ENCODE data around the gene PRPF6.
A peak's percentile ranks its signal among the peaks of the same experiment; 100 is the strongest.

The PRPF6 gene

GRCh38 chr20:63980806-63981728 is at the start of gene PRPF6:
TSS of gene PRPF6 (plus strand) at chr20:63981132. CDS start at chr20:63981246, 114 bp downstream.
- DNase-seq (ENCODE audit: low read depth): peak; percentile 66

DNA sequence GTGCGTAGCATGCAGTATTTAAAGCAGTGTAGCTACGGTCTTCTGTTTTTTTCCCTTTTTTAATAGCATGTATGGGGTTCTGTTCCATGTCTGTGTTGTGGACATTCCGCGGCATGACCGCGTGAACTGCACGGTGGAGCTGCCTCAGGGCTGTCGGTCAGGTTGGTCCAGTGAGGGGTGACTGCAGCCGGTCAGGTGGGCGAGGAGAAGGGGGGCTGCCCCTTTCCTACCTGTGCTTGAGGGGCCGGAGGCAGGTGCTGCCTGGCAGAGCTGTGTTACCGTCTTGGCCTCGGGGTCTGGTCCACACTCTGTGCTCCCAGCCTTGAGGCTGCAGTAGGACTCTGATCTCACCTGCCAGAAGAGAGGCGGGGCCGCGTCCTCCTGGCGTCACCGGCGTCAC is 49.2 kb upstream of the PRPF6 start:
- DNase-seq (ENCODE audit: low read depth): no peak

DNA sequence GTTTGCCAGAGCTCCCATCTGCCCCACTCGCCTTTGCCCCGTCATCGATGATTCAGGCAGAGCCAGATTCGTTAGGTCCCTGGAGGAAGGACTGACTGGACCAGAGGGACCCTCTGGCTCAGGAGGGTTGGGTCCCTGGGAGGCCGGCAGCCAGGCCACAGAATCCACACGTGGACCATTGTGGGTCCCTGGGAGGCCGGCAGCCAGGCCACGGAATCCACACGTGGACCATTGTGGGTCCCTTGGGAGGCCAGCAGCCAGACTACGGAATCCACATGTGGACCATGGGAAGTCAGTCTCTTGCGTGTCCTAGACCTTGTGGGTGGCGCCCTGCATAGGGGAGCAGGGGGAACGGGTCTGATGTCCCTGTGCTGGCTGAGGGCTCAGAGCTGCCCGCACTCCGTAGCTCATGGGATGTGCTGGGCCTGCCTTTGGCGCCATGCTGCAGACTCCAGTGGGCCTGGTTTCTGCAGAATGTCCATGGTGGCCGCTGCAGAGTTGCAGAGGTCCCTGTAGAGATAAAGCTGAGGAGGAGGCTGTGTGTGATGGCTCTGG is 48.2 kb upstream of the PRPF6 start:
- DNase-seq (ENCODE audit: low read depth): no peak

DNA sequence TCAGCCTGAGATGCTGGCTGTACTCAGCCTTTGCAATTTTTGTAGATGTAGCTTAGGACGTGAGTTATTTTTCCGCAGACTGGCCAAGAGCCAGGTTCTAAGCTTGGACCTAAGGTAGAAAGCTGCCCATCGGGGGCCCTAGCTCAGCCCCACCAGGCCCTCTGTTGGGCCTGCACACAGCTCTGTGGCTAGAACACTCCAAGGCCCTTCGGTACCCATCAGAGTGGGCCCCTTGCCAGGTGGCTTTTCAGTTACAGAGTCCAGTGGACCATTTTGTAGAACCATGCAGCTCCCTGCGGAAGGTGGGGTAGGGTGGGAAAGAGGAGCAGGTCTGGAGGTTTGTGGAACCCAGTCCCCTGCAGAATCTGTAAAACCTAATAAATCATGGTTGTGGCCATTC is 47.3 kb upstream of the PRPF6 start:
- no peak for DNase-seq (ENCODE audit: low read depth)

DNA sequence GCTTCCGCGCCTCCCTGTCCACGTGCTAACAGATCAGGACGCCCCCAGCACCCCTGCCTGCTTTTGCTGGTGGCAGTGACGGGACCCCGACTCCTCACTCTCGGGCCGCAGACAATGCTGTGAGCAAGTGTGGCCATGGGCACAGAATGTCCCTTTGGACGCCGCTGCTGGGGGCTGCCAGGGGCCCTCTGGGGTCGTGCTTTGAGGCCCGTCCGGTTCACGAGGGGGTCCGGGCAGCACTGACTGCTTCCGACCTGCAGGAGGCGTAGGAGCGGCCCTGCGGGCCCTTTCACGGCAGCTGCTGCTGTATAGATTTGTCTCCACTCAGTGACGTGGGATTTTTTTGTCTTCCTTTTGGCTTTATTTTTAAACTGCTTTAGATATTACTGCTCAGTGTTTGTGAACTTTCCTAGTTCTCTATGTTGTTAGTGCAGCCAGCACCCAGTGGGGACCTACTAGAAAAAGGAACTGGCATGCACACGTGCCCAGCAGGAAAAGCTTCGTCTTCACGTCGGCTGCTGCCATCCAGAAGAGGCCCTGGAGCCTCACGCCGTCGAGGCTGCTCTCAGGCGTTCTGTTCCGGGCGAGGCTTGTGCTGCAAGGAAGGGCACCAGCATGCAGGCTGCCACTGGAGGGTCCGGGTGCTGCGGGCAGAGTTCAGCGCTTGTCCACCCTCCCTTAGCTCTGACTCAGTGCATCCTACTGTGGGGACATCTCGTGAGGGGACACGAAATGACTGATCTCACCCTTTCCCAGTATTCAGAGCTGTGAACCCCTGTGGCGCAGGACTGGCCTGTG is 46.5 kb upstream of the PRPF6 start:
- no peak for DNase-seq (ENCODE audit: low read depth)

DNA sequence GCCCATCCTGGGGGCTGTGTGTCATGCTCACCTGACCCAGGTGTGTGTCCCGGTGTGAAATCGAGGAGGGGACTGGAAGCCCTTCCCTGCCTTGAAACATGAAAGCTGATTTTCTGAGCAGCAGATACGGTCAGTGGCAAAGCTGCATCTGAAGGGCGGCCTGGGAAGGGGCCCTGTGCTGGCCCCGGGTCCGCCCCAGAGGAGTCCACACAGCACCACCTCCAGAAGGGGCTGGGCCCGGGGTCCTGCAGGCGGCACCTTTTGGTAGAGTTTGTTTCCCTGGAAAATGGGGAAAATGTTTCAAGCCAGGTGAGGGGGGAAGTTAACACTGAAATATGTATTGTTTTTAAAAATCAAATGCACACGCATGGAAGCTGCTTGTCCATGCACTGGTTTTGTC is 45.5 kb upstream of the PRPF6 start:
- no peak for DNase-seq (ENCODE audit: low read depth)

GRCh38 chr20:63937596-63937995 is 43.3 kb upstream of the PRPF6 start:
- no peak for DNase-seq (ENCODE audit: low read depth)

DNA sequence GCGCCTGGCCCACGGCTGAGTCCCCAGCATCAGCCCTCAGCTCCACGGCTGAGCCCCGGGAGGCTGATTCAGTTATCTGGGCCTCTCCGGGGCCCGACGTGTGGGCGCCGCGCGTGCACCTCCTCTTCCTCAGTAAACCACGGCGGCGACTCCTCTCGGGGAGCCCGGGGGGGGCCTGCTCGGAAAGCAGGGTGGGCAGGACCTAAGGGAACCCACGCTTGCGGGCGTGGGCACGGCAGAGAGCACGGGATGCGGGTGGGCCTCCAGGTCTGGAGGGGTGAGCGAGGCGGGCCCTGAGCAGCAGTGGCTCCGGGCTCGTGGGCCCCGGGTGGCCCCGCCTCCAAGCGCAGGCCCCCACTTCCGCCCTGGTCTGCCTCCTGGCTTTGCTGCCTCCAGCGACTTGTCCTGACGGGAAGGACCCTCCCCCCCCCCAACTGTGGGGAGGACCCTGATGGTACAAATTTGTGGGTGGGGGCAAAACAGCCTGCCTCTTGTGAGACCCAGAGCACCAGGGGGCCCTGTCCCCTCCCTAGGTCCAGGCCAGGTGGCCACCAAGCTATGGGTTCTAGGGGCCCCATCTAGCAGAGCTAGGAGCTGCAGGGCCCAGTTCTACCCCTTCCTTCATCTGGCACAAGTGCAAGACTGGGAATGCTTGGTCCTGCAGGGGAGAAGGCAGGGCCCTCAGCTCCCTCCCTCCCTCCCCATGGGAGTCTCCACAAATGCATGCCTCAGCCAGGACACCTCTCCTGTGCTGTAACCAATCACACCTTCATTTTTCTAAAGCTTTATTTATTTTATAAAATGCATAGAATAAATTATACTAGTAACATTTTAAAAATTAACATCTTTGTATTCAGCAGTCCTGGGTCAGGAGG is 41.6 kb upstream of the PRPF6 start:
- no peak for DNase-seq (ENCODE audit: low read depth)

DNA sequence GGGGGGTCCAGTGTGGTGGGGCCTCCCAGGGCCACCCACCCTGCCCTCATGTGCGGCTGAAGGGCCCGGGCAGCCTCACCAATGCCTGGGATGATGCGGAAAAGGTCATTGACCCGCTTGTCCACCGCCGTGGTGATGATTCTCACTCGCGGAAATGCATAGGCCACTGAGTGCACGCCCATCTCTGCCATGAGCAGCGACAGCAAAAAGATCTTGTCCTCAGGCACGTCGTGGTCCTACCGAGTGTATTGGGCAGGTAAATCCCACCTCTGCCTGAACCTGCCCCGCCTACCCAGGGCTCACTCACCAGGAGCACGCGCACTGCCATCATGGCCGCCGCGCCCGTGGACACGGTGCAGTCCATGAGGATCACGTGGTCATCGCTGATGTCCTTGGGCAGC is 40.9 kb upstream of the PRPF6 start:
- no peak for DNase-seq (ENCODE audit: low read depth)

- DNase-seq (ENCODE audit: low read depth): no peak
Observed at GRCh38 chr20:63940472-63941266, 40.3 kb upstream of the PRPF6 start.

DNA sequence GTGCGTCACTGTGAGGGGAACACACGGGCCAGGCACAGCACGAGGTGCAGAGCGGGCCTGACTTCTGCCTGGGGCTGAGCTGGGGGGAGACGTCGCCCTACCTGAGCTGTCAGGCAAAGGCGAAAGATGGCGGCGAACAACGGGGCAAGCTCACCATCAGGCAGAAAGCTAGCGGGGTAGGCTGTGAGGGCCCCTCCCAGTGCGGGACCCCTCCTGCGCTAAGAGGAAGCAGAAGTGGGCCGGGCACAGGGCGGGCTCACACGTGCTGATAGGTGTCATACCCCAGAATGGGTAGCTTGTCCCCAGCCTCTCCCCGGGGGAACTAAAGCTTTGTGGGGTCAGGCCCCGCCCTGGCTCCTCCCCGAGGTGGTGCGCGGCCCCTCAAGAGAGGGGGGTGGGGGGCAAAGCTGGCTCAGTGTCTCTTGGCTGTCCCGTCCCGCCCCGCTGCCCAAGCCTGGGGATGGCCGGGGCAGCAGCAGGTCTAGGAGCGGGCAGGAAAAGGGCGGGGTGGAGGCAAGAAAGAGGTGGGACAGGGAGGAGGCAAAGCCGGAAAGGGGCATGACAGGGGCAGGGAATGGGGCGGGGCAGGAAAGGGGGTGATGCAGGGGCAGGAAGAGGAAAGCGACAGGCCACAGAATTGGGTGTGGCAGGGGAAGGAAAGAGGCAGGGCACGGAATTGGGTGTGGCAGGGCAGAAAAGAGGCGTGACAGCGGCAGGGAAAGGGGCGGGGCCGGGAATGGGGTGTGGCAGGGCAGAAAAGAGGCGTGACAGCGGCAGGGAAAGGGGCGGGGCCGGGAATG is 39.5 kb upstream of the PRPF6 start:
- no peak for DNase-seq (ENCODE audit: low read depth)

DNA sequence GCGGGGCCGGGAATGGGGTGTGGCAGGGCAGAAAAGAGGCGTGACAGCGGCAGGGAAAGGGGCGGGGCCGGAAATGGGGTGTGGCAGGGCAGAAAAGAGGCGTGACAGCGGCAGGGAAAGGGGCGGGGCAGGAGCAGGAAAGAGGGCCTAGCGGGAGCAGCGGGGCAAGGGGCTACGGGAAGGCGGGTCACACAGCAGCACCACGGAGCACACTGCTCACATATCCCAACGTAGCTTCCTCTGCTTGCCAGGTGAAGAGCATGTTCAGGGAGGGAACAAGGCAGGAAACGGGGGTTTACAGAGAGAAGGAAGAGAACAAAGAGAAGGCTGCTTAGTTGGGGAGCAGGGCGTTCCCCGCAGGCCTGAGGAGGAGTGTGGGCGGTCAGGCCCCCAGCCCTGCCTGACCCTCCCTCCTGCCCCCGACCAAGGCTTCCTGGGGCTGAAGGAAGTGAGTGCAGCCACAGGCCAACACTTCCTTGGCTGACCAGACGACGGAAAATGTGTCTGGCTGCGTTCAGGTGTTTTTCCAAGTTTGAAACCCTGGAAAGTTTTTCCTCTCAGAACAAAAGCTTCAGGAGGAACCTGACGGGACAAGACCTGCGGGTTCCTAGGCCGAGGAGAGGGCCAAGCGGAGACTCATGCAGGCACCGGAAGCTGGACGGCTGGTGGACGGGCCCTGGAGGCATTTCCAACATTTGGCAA is 38.5 kb upstream of the PRPF6 start:
- no peak for DNase-seq (ENCODE audit: low read depth)

DNA sequence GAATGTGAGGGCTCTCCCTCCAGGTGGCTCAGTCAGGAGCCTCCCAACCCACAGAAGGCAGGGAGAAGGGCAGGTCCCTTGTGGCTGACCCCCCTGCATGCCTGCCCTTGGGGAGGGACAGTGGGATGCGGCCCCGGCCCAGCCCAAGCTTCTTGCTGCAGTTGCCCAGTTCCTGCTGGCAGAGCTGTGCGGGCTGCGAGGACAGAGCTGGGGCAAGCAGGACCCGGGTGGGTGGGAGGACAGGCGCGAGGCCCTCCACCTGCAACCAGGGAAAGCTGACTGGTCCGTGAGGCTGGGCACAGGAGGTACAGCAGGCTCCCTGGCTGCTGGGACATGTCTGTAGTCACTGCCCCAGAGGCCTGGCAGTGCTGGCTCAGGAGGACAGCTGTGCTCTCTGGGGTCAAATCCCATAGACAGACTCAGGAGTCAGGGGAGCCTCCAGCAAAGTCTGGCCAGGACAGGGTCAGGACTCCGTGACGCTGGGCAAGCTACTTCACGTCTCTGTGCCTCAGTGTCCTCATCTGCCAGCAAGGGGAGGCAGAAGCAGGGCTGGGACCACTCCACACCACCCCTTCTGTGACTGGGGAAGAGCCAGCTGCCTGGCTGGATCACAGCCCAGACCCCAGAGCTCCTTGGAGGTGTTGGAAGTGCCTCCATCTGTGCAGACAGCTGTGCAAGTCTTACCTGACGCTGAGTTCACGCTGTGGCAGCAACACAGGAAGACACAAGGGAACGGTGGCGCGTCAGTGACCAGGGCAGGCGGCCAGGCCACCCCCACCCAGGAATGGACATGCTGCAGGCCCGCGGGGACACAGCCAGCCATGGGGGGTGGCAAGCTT is 37.7 kb upstream of the PRPF6 start:
- DNase-seq (ENCODE audit: low read depth): no peak

DNA sequence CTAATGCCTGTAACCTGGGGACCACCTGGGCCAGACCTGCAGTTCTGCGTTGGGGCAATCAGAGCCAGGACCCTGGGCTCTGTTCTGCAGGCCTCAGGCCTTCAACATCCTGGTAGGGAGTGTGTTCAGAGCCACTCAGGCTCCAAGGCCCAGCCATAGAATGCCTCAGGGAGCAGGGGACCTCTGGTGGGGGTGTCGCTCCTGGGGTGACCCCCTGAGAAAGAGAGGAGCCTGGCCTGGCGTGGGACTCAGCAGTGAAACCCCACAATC is 37.2 kb upstream of the PRPF6 start:
- DNase-seq (ENCODE audit: low read depth): no peak

GRCh38 chr20:63944078-63944941 is 36.6 kb upstream of the PRPF6 start:
- DNase-seq (ENCODE audit: low read depth): no peak

GRCh38 chr20:63945031-63945658 is 35.8 kb upstream of the PRPF6 start:
- no peak for DNase-seq (ENCODE audit: low read depth)

Measured in HS-5 (cell line).